ENCODE data around the gene CLSTN2.

DNA sequence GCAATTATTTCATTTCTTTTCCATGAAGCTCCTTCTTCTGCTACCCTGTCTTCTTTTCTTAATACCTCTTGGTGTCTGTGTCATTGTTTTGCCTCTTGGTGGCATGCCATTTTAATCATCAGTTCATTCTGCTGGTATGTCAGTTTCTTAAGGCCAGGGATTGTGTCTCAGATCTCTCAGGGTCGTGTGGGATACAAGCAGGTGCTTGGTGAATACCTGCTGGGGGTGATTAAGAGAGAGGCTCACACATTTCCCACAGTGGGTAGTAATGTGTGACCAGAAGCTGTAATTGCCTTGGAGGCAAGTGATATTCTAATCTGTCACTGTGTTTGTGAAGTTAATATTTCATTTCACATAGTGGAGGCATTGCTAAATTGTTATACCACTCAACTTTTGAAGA, 381.5 kb downstream of the CLSTN2 start:
- TF ChIP-seq, protein P1, sequence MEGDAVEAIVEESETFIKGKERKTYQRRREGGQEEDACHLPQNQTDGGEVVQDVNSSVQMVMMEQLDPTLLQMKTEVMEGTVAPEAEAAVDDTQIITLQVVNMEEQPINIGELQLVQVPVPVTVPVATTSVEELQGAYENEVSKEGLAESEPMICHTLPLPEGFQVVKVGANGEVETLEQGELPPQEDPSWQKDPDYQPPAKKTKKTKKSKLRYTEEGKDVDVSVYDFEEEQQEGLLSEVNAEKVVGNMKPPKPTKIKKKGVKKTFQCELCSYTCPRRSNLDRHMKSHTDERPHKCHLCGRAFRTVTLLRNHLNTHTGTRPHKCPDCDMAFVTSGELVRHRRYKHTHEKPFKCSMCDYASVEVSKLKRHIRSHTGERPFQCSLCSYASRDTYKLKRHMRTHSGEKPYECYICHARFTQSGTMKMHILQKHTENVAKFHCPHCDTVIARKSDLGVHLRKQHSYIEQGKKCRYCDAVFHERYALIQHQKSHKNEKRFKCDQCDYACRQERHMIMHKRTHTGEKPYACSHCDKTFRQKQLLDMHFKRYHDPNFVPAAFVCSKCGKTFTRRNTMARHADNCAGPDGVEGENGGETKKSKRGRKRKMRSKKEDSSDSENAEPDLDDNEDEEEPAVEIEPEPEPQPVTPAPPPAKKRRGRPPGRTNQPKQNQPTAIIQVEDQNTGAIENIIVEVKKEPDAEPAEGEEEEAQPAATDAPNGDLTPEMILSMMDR (IDR thresholded peaks at IDR 0.05): no peak
- TF ChIP-seq POLR2A (IDR thresholded peaks at IDR 0.05; ENCODE audit: low read depth) (no peak), EP300 (IDR thresholded peaks at IDR 0.05) (no peak)

Measured in esophagus muscularis mucosa (tissue), 4 donors.